Caco-2 (cell line): ENCODE measurements around the gene NCOA4. TPM values are rescaled to one million over a fixed set of nuclear protein-coding genes. Genes with fewer than 3 reads are reported as not detected.

Source experiments
- BruUV-seq: library from RNA; stranded (reverse); fragments of 400-500 nt; replicated peaks from 2 replicates; lab custom pipeline; 2021; lab: Mats Ljungman, UMichigan
- CTCF ChIA-PET: fragments of 300-600 bp; sonication (Branson Sonifier 250); formaldehyde crosslinking; loops from one replicate; lab custom pipeline; 2022; ENCODE audit warnings: antibody characterized with exemption; lab: Charles Lee
- POLR2A ChIA-PET: fragments of 300-600 bp; sonication (Branson Sonifier 250); formaldehyde crosslinking; loops from one replicate; lab custom pipeline; 2022; ENCODE audit warnings: antibody characterized with exemption; lab: Charles Lee
- DNase-seq, 2 experiments: peaks; one replicate each; pipeline versions ENCODE4 v3.0.0 to v3.0.0-alpha.2; 2020 to 2022
- H3K27me3 ChIP-seq: replicated peaks from 2 replicates; pipeline ENCODE4 v1.6.0; 2011; ENCODE audit warnings: low read length; ENCODE audit not compliant: control insufficient read depth, insufficient read depth
- H3K36me3 ChIP-seq: 2 replicates; pipeline ENCODE4 v1.5.1; 2011; ENCODE audit warnings: low read length; ENCODE audit not compliant: control insufficient read depth, insufficient read depth
- H3K4me1 ChIP-seq: fragments of 250-450 bp; sonication (Bioruptor Pico); 2 replicates; pipeline ENCODE4 v1.5.1; 2020; ENCODE audit warnings: mild to moderate bottlenecking
- H3K4me3 ChIP-seq: 2 replicates; pipeline ENCODE4 v1.5.1; 2011; ENCODE audit warnings: low read depth, mild to moderate bottlenecking, control low read depth, low read length
- H3K9me3 ChIP-seq: fragments of 250-450 bp; sonication (Bioruptor Pico); 2 replicates; pipeline ENCODE4 v1.5.1; 2020; ENCODE audit warnings: mild to moderate bottlenecking, moderate library complexity
- H3K27ac Mint-ChIP-seq: one replicate; pipeline ENCODE4 v1.8.0; 2022; ENCODE audit warnings: mixed read lengths; ENCODE audit not compliant: unreplicated experiment
- H3K27me3 Mint-ChIP-seq: one replicate; pipeline ENCODE4 v1.8.0; 2022; ENCODE audit warnings: mixed read lengths; ENCODE audit not compliant: insufficient read depth, unreplicated experiment
- H3K36me3 Mint-ChIP-seq: one replicate; pipeline ENCODE4 v1.8.0; 2022; ENCODE audit warnings: mild to moderate bottlenecking, mixed read lengths; ENCODE audit not compliant: insufficient read depth, unreplicated experiment
- H3K4me1 Mint-ChIP-seq: one replicate; pipeline ENCODE4 v1.8.0; 2022; ENCODE audit warnings: low read depth, mixed read lengths; ENCODE audit not compliant: unreplicated experiment
- H3K4me3 Mint-ChIP-seq: one replicate; pipeline ENCODE4 v1.8.0; 2022; ENCODE audit warnings: mild to moderate bottlenecking, moderate library complexity, mixed read lengths; ENCODE audit not compliant: unreplicated experiment
- H3K9me3 Mint-ChIP-seq: one replicate; pipeline ENCODE4 v1.8.0; 2022; ENCODE audit warnings: mixed read lengths; ENCODE audit not compliant: unreplicated experiment
- CTCF ChIP-seq, 2 experiments: fragments of 200-600 bp in 1 of 2; IDR thresholded peaks; 1 replicate in 1 of 2; 2 replicates in 1 of 2; pipeline versions ENCODE4 v1.5.1 to v1.8.0; 2011 to 2022; ENCODE audit warnings: antibody characterized with exemption in 1 of 2, control low read depth in 1 of 2, inconsistent platforms in 1 of 2, low read depth in 1 of 2, low read length in 1 of 2, mild to moderate bottlenecking in 1 of 2, moderate library complexity in 1 of 2; ENCODE audit not compliant: insufficient read depth in 1 of 2, severe bottlenecking in 1 of 2, unreplicated experiment in 1 of 2
- intact Hi-C: fragments of 100-400 bp; cut with micrococcal nuclease; formaldehyde crosslinking; loops from one replicate; pipeline ENCODE4 v1.10.0; 2022; ENCODE audit not compliant: unreplicated experiment
- total RNA-seq: library from RNA; stranded (reverse); gene quantifications from 2 replicates; pipeline ENCODE4 v1.2.3, GENCODE V29; 2022

Gene NCOA4
- total RNA-seq, 1 experiment from 2014 or later = 139 TPM

- H3K4me1 ChIP-seq = peaks cover 36% of the 10 kb centered on the region
- no peak for TF ChIP-seq CTCF (IDR thresholded peaks at IDR 0.05; ENCODE audit: insufficient read depth in 1 of 2, low read depth in 1 of 2, low read length in 1 of 2, severe bottlenecking in 1 of 2, unreplicated experiment in 1 of 2)
- POLR2A ChIA-PET = no interaction called here
- CTCF ChIA-PET = no interaction called here
- Mint-ChIP-seq H3K27me3 (no peaks in the 10 kb centered on the region), H3K36me3 (peaks cover 36% of the 10 kb centered on the region), H3K9me3 (no peaks in the 10 kb centered on the region), H3K4me1 (peaks cover 43% of the 10 kb centered on the region), H3K4me3 (no peak overlapping the region), H3K27ac (no peak overlapping the region)
- H3K27me3 ChIP-seq = no peaks in the 10 kb centered on the region
- 0 out of 2 replicates have a peak, but pooled peaks cover 3% of the 10 kb centered on the region for H3K36me3 ChIP-seq
- no peaks in the 10 kb centered on the region for H3K9me3 ChIP-seq
- no peak for DNase-seq
- intact Hi-C loops = no loop called here
- BruUV-seq = no TSS peak
- no peak overlapping the region for H3K4me3 ChIP-seq
These were observed 5.5 kb downstream of the NCOA4 start for GRCh38 chr10:46024948-46025347.

GRCh38 chr10:46022978-46023702 lies 7.3 kb downstream of the NCOA4 start:
- DNase-seq = peak; percentile 98 to 99
- Mint-ChIP-seq H3K27ac (peak overlapping the region; percentile 90), H3K36me3 (peaks cover 40% of the 10 kb centered on the region), H3K4me3 (peak overlapping the region; percentile 82), H3K9me3 (no peaks in the 10 kb centered on the region), H3K4me1 (peaks cover 47% of the 10 kb centered on the region), H3K27me3 (no peaks in the 10 kb centered on the region)
- TSS peak; percentile 17 for BruUV-seq
- peak overlapping the region; percentile 56 for H3K4me3 ChIP-seq
- 0 out of 2 replicates have a peak, but pooled peaks cover 4% of the 10 kb centered on the region for H3K36me3 ChIP-seq
- TF ChIP-seq CTCF (IDR thresholded peaks at IDR 0.05; ENCODE audit: insufficient read depth in 1 of 2, low read depth in 1 of 2, low read length in 1 of 2, severe bottlenecking in 1 of 2, unreplicated experiment in 1 of 2) = peak; percentile 49 to 94
- CTCF ChIA-PET = interaction anchor here (0.6 to 2.5 kb wide), 8 partner anchors 8 to 49 kb away, joined by 3 to 20 read pairs (median 5); no protein-coding TSS in a partner anchor
- H3K27me3 ChIP-seq = no peaks in the 10 kb centered on the region
- H3K9me3 ChIP-seq = no peaks in the 10 kb centered on the region
- peaks cover 45% of the 10 kb centered on the region for H3K4me1 ChIP-seq
- POLR2A ChIA-PET = interaction anchor here (0.6 to 1.5 kb wide), 6 partner anchors 8 to 200 kb away, joined by 3 to 8 read pairs (median 6); partner anchors contain the start of gene TIMM23
- intact Hi-C loops = loop anchor here (2.0 kb wide), 1 partner anchor 24 kb away; no protein-coding TSS in a partner anchor

- TF ChIP-seq CTCF (IDR thresholded peaks at IDR 0.05; ENCODE audit: insufficient read depth in 1 of 2, low read depth in 1 of 2, low read length in 1 of 2, severe bottlenecking in 1 of 2, unreplicated experiment in 1 of 2) = no peak
- Mint-ChIP-seq H3K27ac (no peak overlapping the region), H3K4me3 (no peak overlapping the region), H3K27me3 (no peaks in the 10 kb centered on the region), H3K36me3 (peaks cover 44% of the 10 kb centered on the region), H3K9me3 (no peaks in the 10 kb centered on the region), H3K4me1 (peaks cover 36% of the 10 kb centered on the region)
- no peak overlapping the region for H3K4me3 ChIP-seq
- H3K27me3 ChIP-seq = no peaks in the 10 kb centered on the region
- ChIA-PET POLR2A (no interaction called here), CTCF (interaction anchor here (1.2 kb wide), 1 partner anchor 8 kb away, joined by 3 read pairs; no protein-coding TSS in a partner anchor)
- BruUV-seq = no TSS peak
- intact Hi-C loops = loop anchor here (2.0 kb wide), 1 partner anchor 48 kb away; the partner anchor contains the start of gene TIMM23
- no peaks in the 10 kb centered on the region for H3K9me3 ChIP-seq
- H3K36me3 ChIP-seq = 0 out of 2 replicates have a peak, but pooled peaks cover 1% of the 10 kb centered on the region
- peaks cover 44% of the 10 kb centered on the region for H3K4me1 ChIP-seq
- DNase-seq = no peak
These were observed 10.1 kb downstream of the NCOA4 start for GRCh38 chr10:46020344-46020657.
